T-helper 22 cell (primary cell): ENCODE measurements around the gene ARID4B.
"Not testable (repeated sequence)": the region's sequence is repeated elsewhere in the genome, so short reads cannot be mapped to it uniquely, and the experiment has no call there.

Source experiments
- DNase-seq: peaks from one replicate; pipeline ENCODE4 v3.0.0-alpha.2; 2020; ENCODE audit warnings: low read depth

The ARID4B gene

GRCh38 chr1:235226933-235227332 lies 101.0 kb downstream of the ARID4B start:
- DNase-seq: no peak

DNA sequence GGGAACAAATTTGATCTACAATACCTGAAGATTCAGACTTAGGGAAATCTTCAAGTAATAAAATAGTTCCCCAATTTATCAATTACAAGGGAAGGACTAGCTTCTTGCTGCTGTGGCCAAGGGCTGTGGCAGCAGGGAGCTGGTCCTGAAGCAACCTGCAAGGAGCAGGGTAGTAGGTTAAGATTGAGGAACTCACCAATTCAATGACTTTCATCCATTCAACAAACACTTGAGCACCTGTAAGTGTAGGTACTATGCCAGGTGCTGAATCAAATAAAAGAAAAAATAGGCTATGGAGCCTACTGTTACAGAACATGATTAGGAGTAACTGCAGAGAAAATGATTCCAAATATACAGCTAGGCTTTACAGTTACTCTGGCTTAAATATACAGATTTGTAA lies 102.7 kb downstream of the ARID4B start:
- DNase-seq: no peak

DNA sequence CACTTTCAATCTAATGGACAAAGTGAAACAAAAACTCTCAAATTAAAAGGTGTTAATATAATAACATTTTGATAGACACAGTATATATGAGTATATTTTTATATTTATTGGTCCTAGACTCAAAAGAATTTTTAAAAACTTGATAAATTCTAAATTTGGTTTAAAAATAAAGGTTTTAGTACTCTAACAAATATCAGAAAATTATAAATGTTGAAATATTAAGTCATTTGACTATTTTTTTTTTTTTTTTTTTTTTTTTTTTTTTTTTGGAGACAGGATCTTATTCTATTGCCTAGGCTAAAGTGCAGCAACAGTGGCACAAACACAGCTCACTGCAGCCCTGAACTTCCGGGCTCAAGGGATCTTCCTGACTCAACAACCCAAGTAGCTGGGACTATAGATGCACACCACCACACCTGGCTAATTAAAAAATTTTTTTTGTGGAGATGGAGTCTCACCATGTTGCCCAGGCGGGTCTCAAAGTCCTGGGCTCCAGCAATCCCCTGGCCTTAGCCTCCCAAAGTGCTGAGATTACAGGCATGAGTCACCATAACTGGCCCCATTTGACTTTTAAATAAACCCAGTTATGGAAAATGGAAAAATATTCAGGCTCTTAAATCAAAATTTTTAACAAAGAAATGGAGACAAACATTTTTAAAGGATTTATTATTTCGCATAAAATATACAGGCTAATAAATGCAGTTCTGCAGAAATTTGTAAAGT lies 106.2 kb downstream of the ARID4B start:
- DNase-seq: no peak

GRCh38 chr1:235215453-235215852 lies 112.5 kb downstream of the ARID4B start:
- no peak for DNase-seq

DNA sequence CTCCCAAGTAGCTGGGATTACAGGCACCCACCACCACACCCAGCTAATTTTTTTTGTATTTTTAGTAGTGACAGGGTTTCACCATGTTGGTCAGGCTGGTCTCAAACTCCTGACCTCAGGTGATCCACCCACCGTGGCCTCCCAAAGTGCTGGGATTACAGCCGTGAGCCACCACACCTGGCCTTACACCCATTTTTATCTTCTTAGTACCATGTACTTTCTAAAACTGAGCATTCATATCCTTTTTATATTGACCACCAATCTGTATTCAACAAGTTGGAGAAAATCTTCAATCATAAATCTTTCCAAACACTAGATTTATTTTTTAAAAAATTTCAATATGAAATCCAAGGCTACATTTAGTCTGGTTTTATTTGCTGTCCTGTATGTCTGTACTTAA lies 113.0 kb downstream of the ARID4B start:
- DNase-seq: not testable (repeated sequence)

- DNase-seq: no peak
Measured at GRCh38 chr1:235213752-235214151, 114.2 kb downstream of the ARID4B start.

DNA sequence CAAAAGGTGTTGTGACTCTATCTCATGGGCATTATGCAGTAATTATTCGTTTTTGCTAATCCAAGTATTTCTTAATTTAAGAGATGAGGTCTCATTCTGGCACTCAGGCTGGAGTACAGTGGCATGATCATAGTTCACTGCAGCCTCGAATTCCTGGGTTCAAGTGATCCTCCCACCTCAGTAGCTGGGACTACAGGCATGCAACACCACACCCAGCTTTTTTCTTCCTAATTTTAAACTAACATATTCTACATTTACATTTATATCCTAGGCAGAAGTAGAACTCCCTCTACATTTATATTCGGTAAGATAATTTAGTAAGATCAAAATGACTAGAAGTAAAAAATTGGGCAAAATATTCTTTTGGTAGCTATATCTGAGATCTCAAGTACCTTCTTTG lies 116.5 kb downstream of the ARID4B start:
- no peak for DNase-seq

DNA sequence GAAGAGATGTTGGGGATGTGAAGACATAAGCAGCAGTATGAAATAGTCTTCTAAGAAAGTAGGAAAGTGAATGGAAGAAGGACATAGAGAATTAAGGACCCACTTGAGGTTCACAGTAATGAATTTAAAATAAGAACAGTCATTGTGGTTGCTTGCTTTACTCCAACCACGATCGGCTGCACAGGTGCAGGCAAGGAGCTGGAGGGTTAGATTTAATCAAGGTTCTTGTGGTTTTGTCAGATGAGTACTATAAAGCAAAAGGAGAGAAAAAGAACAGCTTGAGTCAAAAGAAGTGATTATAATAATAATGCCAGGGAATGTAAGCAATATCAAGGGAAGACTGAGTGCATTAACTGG lies 120.8 kb downstream of the ARID4B start:
- peak; percentile 31 for DNase-seq

GRCh38 chr1:235206533-235207208 lies 121.3 kb downstream of the ARID4B start:
- no peak for DNase-seq

DNA sequence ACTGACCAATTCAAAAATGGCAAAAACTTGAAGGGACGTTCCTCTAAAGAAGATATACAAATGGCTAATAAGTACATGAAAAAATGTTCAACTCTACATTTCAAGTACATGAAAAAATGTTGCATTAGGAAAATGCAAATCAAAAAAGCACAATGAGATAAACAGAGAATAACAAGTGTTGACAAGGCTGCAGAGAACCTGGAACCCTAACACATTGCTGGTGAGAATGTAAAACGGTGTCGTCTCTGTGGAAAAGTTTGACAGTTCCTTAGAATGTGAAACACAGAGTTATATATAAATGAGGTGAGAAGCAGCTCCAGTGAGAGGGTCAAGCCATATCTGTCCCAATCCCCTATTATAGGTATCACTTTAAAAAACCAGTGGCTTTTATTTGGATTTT lies 122.3 kb downstream of the ARID4B start:
- DNase-seq: no peak

DNA sequence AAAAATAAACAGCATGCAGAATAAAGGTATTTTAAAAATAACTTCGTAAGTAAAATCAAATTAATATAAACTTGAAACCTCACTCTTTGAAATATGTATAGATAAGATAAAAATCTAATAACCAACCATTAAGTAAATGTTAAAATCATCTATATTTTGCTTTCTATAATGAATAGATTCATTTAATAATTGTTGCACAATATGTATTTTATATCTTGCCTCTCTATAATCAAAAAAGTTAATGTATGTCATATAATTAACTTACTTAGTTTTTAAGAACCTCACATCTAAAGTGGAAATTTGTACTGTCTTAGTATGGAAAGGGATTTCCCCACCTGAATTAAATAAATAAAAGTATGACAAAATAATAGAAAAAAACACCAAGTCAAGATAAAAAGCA lies 124.6 kb downstream of the ARID4B start:
- DNase-seq: no peak

GRCh38 chr1:235202447-235202846 lies 125.5 kb downstream of the ARID4B start:
- DNase-seq: not testable (repeated sequence)

GRCh38 chr1:235199441-235199840 lies 128.5 kb downstream of the ARID4B start:
- no peak for DNase-seq

DNA sequence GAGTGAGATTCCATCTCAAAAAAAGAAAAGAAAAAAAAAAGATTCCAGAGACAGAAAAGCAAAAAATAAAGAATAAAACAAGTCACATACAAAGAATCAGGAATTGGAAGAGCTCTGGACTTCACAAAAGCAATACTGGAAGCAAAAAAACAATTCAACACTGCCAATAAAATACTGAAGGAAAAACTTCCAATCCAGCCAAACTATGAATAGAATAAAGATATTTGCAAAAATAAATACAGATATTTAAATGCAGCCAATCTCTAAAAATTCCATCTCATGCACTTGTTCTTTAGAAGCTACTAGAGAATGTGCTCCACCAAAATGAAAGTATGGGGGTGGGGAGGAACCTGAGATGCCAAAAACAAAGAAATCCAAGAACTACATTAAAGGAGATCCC lies 137.5 kb downstream of the ARID4B start:
- DNase-seq: no peak

DNA sequence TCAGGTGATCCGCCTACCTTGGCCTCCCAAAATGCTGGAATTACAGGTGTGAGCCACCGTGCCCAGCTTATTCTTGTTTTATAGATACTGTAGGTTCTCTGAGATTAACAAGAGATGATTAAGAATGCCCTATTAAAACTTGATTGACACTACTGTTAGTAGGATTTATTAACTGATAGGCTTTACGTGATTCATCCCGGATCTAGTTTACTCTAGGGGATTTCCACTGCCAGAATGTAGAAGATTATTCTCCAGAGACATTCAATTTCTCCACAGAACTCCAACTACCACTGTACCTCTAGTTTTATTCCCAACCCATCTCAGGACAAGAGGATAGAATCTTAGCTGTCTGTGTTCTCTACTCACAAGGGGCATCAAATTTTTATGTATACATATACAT lies 140.7 kb downstream of the ARID4B start:
- no peak for DNase-seq

DNA sequence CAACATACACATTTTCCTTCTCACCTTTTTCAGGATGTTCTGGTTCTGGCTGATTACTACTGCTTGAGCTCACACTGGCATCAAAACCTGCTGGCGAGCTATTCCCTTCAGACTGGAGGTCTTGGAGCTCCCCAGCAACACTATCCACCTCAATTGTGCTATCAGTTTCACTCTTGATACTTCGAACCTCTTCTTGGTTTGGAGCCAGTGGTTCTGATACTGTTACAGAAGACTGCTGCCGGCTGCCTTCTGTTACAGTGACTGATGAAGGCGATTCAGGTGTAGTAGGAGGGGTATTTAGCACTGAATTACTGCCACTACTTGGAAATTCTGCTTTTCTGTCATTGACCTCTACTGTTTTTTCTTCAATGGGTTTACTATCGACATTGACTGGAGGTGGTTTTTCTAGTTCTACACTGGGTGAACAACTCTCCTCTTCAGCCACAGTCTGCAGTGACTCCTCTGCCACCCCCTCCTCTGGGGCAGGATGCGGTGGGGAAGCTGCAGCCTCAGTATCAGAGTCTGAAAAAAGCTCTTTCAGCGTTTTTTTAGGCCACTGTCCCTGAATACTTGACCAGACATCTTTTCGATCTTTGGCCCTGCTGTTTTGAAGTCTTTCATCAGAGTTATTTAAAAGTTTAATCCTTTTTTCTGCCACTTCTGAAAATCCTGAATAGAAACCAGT lies 146.3 kb downstream of the ARID4B start:
- DNase-seq: no peak

DNA sequence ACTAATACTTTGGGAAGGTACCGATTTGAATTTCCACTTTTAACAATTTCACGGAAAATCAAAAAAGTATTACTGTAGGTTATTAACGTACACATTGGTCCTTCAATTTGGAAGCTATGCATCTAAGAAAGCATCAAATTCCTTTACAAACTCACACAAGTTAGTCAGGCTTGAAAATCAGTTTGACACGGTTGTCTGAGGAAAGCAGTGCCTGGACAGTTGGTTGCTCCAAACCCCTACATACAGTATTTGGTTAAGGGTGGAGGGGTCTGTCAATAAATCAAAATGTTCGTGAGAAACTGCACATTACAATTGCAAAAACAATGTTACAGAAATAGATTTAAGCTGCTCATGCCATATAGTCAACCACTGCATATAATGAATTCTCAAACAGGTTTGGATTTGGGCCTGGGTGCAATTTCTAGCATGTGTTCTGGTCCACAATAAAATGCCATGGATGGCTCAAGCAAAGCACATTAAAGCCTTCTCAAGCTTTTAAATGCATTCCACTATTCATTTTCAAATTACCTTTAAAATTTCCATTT lies 147.0 kb downstream of the ARID4B start:
- no peak for DNase-seq

GRCh38 chr1:235176486-235176885 lies 151.5 kb downstream of the ARID4B start:
- no peak for DNase-seq

DNA sequence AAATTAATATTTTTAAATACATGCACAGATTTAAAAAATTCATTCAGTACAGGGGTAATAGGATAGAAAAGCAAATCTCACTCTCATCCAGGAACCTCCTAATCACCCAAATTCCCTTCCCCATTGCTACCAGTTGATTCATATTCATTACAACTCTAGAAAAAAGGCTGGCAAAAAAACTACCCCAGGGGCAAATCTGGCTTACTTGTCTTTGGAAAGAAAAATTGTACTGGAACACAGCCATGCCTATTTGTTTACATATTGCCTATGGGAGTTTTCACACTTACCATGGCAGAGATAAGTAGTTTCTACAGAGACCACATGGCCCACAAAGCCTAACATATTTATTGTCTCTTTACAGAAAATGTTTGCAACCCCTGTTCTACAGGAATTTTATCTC lies 158.0 kb downstream of the ARID4B start:
- DNase-seq: no peak

GRCh38 chr1:235168375-235168774 lies 159.6 kb downstream of the ARID4B start:
- no peak for DNase-seq

GRCh38 chr1:235161685-235162327 lies 166.2 kb downstream of the ARID4B start:
- DNase-seq: no peak

DNA sequence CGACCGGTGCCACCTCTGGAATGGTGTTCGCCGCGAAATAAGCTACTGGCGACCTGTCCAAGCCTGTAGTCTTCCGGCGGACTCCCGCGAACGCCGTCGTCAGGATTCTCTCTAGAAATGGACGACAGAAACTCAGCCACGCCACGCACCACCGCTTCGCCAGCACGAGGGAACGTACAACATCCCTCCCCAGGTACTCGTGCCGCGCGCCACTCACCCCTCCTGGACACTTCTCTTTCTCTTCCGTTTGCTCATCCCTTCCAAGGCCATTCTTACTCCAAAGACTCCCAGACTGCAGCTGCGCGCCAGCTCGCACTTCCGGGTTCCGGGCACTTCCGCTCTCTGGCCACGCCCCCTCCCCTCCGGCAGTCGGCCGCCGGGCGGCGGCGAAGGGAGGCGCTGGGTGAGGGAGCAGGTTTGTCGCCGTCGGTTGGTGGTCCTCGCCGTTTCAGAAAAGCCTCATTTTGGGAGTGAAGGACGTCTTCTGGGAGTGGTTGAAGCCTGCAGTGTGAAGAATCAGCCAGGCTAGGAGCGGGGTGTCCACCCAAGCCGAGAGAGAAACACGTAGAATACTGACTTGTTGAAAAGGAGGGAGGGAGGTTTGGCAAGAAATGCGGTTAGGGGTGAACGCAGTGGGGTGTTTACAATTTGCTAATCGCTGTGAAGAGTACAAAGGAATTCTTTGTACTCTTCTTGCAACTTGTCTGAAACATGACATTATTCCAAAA lies 166.9 kb downstream of the ARID4B start, which contains the start of gene RBM34:
RBM34 (minus strand) TSS at position 294 of the 728 bp plus-strand sequence; CDS start at position 270, 24 bp downstream.
- peak; percentile 86 for DNase-seq
